ENCODE results near the gene PPFIA1.

GRCh38 chr11:70353900-70354568 lies 83.5 kb downstream of the PPFIA1 start:
- TF ChIP-seq, protein P1, sequence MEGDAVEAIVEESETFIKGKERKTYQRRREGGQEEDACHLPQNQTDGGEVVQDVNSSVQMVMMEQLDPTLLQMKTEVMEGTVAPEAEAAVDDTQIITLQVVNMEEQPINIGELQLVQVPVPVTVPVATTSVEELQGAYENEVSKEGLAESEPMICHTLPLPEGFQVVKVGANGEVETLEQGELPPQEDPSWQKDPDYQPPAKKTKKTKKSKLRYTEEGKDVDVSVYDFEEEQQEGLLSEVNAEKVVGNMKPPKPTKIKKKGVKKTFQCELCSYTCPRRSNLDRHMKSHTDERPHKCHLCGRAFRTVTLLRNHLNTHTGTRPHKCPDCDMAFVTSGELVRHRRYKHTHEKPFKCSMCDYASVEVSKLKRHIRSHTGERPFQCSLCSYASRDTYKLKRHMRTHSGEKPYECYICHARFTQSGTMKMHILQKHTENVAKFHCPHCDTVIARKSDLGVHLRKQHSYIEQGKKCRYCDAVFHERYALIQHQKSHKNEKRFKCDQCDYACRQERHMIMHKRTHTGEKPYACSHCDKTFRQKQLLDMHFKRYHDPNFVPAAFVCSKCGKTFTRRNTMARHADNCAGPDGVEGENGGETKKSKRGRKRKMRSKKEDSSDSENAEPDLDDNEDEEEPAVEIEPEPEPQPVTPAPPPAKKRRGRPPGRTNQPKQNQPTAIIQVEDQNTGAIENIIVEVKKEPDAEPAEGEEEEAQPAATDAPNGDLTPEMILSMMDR (IDR thresholded peaks at IDR 0.05), result no peak
- no peak for TF ChIP-seq POLR2A (IDR thresholded peaks at IDR 0.05)

Measured in esophagus squamous epithelium (tissue), 4 donors.